GM23338 (cell line): ENCODE data around the gene CST9L. TPM values are rescaled to one million over a fixed set of nuclear protein-coding genes. Genes with fewer than 3 reads are reported as not detected.

Source experiments
- EZH2phosphoT487 ChIP-seq: fragments of 200-600 bp; sonication (generic); IDR thresholded peaks from one replicate; pipeline ENCODE4 v1.8.1; 2018; ENCODE audit warnings: antibody characterized with exemption; ENCODE audit not compliant: unreplicated experiment
- JUNB ChIP-seq: IDR thresholded peaks from one replicate; pipeline ENCODE4 v1.6.1; 2016; ENCODE audit warnings: antibody characterized with exemption; ENCODE audit not compliant: unreplicated experiment
- POLR2AphosphoS5 ChIP-seq: IDR thresholded peaks from 2 replicates; pipeline ENCODE4 v1.6.1; 2016; ENCODE audit warnings: antibody characterized with exemption, low read depth
- ZNF114 ChIP-seq: fragments of 250-450 bp; sonication (Bioruptor Pico); IDR thresholded peaks from 2 replicates; pipeline ENCODE4 v1.5.0; 2020; ENCODE audit warnings: mild to moderate bottlenecking, moderate library complexity
- ZNF331 ChIP-seq: fragments of 250-450 bp; sonication (Bioruptor Pico); IDR thresholded peaks from 2 replicates; pipeline ENCODE4 v1.5.0; 2020; ENCODE audit warnings: low read depth, mild to moderate bottlenecking, moderate library complexity
- polyA plus RNA-seq: library from polyadenylated mRNA; unstranded; fragments of >200 nt; fragmentation: Nextera tagmentation; extraction: Ambion mirVana; gene quantifications from 2 replicates; pipeline ENCODE4 v1.2.1, GENCODE V29; 2016
- total RNA-seq: library from RNA; depleted of rRNA; stranded (reverse); fragments of >200 nt; shearing (Covaris generic); gene quantifications from 2 replicates; pipeline ENCODE4 v1.2.3, GENCODE V29; 2014
- TF ChIP-seq, protein P1 (sequence below): fragments of 250-450 bp; sonication (Bioruptor Pico); IDR thresholded peaks from 2 replicates; pipeline ENCODE4 v1.5.0; 2020; ENCODE audit warnings: mild to moderate bottlenecking, moderate library complexity
- TF ChIP-seq, protein P2 (sequence below): IDR thresholded peaks from one replicate; pipeline ENCODE4 v1.6.1; 2018; ENCODE audit warnings: antibody characterized with exemption; ENCODE audit not compliant: unreplicated experiment

Gene CST9L
- total and polyA plus RNA-seq, 2 experiments from 2014 or later: not detected

DNA sequence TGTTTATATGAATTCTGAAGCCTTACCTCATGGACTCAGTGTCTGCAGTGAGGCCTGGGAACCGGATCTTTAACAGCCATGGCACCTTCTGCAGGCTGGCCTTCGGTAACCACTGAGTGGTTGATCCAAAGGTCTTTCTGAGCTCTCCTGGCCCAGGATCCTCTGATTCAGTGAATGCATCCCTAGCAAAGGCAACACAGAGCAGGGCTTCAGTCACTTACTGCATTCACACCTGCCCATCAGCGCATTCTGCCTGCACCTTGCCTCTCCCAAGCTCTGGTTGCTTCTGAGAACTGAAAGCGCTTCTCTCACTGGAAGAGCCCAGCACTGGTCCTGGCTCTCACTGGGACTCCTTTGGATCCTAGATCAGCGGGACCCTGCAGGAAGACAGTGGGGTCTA, 45.9 kb upstream of the CST9L start (continued):
- TF ChIP-seq, protein P1, sequence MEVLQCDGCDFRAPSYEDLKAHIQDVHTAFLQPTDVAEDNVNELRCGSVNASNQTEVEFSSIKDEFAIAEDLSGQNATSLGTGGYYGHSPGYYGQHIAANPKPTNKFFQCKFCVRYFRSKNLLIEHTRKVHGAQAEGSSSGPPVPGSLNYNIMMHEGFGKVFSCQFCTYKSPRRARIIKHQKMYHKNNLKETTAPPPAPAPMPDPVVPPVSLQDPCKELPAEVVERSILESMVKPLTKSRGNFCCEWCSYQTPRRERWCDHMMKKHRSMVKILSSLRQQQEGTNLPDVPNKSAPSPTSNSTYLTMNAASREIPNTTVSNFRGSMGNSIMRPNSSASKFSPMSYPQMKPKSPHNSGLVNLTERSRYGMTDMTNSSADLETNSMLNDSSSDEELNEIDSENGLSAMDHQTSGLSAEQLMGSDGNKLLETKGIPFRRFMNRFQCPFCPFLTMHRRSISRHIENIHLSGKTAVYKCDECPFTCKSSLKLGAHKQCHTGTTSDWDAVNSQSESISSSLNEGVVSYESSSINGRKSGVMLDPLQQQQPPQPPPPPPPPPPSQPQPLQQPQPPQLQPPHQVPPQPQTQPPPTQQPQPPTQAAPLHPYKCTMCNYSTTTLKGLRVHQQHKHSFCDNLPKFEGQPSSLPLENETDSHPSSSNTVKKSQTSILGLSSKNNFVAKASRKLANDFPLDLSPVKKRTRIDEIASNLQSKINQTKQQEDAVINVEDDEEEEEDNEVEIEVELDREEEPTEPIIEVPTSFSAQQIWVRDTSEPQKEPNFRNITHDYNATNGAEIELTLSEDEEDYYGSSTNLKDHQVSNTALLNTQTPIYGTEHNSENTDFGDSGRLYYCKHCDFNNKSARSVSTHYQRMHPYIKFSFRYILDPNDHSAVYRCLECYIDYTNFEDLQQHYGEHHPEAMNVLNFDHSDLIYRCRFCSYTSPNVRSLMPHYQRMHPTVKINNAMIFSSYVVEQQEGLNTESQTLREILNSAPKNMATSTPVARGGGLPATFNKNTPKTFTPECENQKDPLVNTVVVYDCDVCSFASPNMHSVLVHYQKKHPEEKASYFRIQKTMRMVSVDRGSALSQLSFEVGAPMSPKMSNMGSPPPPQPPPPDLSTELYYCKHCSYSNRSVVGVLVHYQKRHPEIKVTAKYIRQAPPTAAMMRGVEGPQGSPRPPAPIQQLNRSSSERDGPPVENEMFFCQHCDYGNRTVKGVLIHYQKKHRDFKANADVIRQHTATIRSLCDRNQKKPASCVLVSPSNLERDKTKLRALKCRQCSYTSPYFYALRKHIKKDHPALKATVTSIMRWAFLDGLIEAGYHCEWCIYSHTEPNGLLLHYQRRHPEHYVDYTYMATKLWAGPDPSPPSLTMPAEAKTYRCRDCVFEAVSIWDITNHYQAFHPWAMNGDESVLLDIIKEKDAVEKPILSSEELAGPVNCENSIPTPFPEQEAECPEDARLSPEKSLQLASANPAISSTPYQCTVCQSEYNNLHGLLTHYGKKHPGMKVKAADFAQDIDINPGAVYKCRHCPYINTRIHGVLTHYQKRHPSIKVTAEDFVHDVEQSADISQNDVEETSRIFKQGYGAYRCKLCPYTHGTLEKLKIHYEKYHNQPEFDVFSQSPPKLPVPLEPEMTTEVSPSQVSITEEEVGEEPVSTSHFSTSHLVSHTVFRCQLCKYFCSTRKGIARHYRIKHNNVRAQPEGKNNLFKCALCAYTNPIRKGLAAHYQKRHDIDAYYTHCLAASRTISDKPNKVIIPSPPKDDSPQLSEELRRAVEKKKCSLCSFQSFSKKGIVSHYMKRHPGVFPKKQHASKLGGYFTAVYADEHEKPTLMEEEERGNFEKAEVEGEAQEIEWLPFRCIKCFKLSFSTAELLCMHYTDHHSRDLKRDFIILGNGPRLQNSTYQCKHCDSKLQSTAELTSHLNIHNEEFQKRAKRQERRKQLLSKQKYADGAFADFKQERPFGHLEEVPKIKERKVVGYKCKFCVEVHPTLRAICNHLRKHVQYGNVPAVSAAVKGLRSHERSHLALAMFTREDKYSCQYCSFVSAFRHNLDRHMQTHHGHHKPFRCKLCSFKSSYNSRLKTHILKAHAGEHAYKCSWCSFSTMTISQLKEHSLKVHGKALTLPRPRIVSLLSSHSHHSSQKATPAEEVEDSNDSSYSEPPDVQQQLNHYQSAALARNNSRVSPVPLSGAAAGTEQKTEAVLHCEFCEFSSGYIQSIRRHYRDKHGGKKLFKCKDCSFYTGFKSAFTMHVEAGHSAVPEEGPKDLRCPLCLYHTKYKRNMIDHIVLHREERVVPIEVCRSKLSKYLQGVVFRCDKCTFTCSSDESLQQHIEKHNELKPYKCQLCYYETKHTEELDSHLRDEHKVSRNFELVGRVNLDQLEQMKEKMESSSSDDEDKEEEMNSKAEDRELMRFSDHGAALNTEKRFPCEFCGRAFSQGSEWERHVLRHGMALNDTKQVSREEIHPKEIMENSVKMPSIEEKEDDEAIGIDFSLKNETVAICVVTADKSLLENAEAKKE (CRISPR knock-in tag): no peak
- TF ChIP-seq ZNF114 (CRISPR knock-in tag) (no peak), EZH2phosphoT487 (no peak), ZNF331 (CRISPR knock-in tag) (no peak), JUNB (no peak), POLR2AphosphoS5 (no peak)
- TF ChIP-seq, protein P2, sequence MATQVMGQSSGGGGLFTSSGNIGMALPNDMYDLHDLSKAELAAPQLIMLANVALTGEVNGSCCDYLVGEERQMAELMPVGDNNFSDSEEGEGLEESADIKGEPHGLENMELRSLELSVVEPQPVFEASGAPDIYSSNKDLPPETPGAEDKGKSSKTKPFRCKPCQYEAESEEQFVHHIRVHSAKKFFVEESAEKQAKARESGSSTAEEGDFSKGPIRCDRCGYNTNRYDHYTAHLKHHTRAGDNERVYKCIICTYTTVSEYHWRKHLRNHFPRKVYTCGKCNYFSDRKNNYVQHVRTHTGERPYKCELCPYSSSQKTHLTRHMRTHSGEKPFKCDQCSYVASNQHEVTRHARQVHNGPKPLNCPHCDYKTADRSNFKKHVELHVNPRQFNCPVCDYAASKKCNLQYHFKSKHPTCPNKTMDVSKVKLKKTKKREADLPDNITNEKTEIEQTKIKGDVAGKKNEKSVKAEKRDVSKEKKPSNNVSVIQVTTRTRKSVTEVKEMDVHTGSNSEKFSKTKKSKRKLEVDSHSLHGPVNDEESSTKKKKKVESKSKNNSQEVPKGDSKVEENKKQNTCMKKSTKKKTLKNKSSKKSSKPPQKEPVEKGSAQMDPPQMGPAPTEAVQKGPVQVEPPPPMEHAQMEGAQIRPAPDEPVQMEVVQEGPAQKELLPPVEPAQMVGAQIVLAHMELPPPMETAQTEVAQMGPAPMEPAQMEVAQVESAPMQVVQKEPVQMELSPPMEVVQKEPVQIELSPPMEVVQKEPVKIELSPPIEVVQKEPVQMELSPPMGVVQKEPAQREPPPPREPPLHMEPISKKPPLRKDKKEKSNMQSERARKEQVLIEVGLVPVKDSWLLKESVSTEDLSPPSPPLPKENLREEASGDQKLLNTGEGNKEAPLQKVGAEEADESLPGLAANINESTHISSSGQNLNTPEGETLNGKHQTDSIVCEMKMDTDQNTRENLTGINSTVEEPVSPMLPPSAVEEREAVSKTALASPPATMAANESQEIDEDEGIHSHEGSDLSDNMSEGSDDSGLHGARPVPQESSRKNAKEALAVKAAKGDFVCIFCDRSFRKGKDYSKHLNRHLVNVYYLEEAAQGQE: no peak
